Vagina (tissue), 2 donors: ENCODE data around the gene ANOS1. TPM values are rescaled to one million over a fixed set of nuclear protein-coding genes. Genes with fewer than 3 reads are reported as not detected.

Experiments used
- DNase-seq, 2 donors: peaks; one replicate each; pipeline ENCODE4 v3.0.0-alpha.2; 2017; ENCODE audit errors: extremely low spot score in 2 of 2
- H3K27ac ChIP-seq: fragments of 200-600 bp; sonication (generic); one replicate; pipeline ENCODE4 v1.5.1; 2019
- H3K27me3 ChIP-seq: fragments of 200-600 bp; sonication (generic); one replicate; pipeline ENCODE4 v1.5.1; 2019
- H3K36me3 ChIP-seq, 2 donors: fragments of 200-600 bp; sonication (generic); one replicate each; pipeline ENCODE4 v1.5.1; 2017 to 2019
- H3K4me1 ChIP-seq: fragments of 200-600 bp; sonication (generic); one replicate; pipeline ENCODE4 v1.5.1; 2019
- H3K4me3 ChIP-seq, 2 donors: fragments of 200-600 bp; sonication (generic); 1 replicate in 1 of 2; 2 replicates in 1 of 2; pipeline ENCODE4 v1.5.1; 2016 to 2019
- H3K9me3 ChIP-seq: fragments of 200-600 bp; sonication (generic); one replicate; pipeline ENCODE4 v1.5.1; 2019
- POLR2A ChIP-seq, 2 donors: fragments of 450-650 bp; IDR thresholded peaks; one replicate each; pipeline ENCODE4 v1.6.1; 2017; ENCODE audit warnings: antibody characterized with exemption in 2 of 2, mild to moderate bottlenecking in 2 of 2, moderate library complexity in 2 of 2
- POLR2AphosphoS5 ChIP-seq, 2 donors: sonication (generic); formaldehyde crosslinking; IDR thresholded peaks; one replicate each; pipeline ENCODE4 v1.9.0; 2017; ENCODE audit warnings: antibody characterized with exemption in 2 of 2, mild to moderate bottlenecking in 2 of 2, low read depth in 1 of 2; ENCODE audit not compliant: insufficient read depth in 1 of 2
- intact Hi-C: fragments of 100-400 bp; cut with DNase I; formaldehyde crosslinking; loops from one replicate; pipeline ENCODE4 v1.15.1; 2023
- total RNA-seq: library from RNA; depleted of rRNA; stranded (reverse); fragments of >200 nt; gene quantifications from one replicate; pipeline ENCODE4 v1.2.3, GENCODE V29; 2016
- TF ChIP-seq, protein P1 (sequence below), 3 experiments: fragments of 450-650 bp in 2 of 3; fragments of 200-600 bp in 1 of 3; sonication (generic) in 1 of 3; IDR thresholded peaks; one replicate each; pipeline ENCODE4 v1.5.1; 2017 to 2019; ENCODE audit warnings: antibody characterized with exemption in 3 of 3, mild to moderate bottlenecking in 2 of 3, moderate library complexity in 2 of 3

The ANOS1 gene
- total RNA-seq, 1 donor from 2014 or later: 3.2 TPM

DNA sequence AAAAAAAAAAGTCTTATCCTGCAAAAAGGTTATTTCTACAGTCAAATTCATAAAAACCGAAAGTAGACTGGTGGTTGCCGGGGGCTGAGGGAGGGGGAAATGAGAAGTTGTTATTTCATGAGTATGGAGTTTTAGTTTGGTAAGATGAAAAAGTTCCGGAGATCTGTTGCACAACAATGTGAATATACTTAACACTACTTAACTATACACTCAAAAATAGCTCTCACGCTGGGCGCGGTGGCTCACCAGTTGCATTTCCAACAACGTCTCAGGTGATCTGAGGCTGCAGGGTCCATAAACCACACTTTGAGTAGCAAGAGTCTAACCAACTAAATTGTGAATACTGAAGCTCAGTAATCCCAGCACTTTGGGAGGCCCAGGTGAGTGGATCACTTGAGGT lies 52.4 kb downstream of the ANOS1 start:
- no peak for TF ChIP-seq POLR2AphosphoS5 (IDR thresholded peaks at IDR 0.05; ENCODE audit: insufficient read depth in 1 of 2, low read depth in 1 of 2)
- no peaks in the 10 kb centered on the region for H3K4me1 ChIP-seq
- no peaks in the 10 kb centered on the region for H3K9me3 ChIP-seq
- H3K27ac ChIP-seq: no peak overlapping the region
- H3K27me3 ChIP-seq: no peaks in the 10 kb centered on the region
- DNase-seq: no peak
- H3K36me3 ChIP-seq: no peaks in the 10 kb centered on the region
- no peak overlapping the region for H3K4me3 ChIP-seq
- intact Hi-C loops: no loop called here

DNA sequence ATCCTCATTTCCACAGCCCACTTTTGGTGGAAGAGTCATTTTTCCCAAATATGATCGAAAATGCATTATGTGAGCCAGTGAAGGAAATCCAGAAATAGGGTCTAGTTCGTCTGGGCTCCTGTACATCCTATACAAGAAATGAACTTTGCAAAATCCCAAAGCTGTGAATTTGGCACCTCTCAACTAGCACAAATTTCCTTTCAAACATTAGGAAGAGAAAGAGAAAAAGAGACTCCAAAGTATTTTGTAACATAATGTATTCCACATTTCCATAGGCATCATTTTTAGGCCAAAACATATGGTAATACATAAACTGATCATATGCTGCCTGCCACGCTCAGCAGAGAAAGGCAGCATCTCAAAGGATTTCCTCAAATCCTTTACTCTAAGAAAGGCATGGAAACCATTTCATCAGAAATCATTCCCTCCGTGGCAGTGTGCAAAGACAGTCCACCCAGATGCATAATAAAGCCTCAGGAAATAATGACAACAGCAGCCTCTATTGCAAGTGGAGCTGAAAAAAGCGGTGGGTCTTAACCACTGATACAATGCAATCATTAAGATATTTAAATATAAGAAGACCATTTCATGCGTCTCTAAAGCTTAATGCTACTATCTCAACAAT lies 56.8 kb downstream of the ANOS1 start:
- TF ChIP-seq, protein P1, sequence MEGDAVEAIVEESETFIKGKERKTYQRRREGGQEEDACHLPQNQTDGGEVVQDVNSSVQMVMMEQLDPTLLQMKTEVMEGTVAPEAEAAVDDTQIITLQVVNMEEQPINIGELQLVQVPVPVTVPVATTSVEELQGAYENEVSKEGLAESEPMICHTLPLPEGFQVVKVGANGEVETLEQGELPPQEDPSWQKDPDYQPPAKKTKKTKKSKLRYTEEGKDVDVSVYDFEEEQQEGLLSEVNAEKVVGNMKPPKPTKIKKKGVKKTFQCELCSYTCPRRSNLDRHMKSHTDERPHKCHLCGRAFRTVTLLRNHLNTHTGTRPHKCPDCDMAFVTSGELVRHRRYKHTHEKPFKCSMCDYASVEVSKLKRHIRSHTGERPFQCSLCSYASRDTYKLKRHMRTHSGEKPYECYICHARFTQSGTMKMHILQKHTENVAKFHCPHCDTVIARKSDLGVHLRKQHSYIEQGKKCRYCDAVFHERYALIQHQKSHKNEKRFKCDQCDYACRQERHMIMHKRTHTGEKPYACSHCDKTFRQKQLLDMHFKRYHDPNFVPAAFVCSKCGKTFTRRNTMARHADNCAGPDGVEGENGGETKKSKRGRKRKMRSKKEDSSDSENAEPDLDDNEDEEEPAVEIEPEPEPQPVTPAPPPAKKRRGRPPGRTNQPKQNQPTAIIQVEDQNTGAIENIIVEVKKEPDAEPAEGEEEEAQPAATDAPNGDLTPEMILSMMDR (IDR thresholded peaks at IDR 0.05): no peak
- TF ChIP-seq POLR2AphosphoS5 (IDR thresholded peaks at IDR 0.05; ENCODE audit: insufficient read depth in 1 of 2, low read depth in 1 of 2) (no peak), POLR2A (IDR thresholded peaks at IDR 0.05) (no peak)
- no peaks in the 10 kb centered on the region for H3K9me3 ChIP-seq
- no peaks in the 10 kb centered on the region for H3K27me3 ChIP-seq
- no peak for DNase-seq
- intact Hi-C loops: no loop called here
- H3K36me3 ChIP-seq: no peaks in the 10 kb centered on the region
- no peak overlapping the region for H3K4me3 ChIP-seq
- H3K4me1 ChIP-seq: peaks cover 4% of the 10 kb centered on the region
- H3K27ac ChIP-seq: no peak overlapping the region

DNA sequence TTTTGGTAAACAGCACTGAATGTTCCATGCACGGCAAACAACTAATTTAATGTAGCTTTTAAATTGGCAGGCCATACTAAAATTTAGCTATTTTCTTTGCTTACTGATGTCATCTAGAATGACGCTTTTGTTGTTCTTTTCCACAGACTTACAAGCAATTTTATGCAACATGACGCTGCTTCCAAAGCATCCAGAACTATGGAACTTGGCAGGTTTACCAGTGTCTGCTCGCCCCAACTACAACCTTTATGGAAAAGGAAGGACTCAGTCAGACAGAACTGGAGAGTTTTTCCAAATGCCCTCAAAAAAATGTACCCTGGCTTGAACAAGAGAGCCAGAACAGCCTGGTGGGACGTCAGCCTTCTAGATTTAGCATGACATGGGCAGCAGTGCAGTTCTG lies 58.7 kb downstream of the ANOS1 start:
- no peak for TF ChIP-seq POLR2A (IDR thresholded peaks at IDR 0.05)
- TF ChIP-seq, protein P1 (IDR thresholded peaks at IDR 0.05): no peak
- TF ChIP-seq POLR2AphosphoS5 (IDR thresholded peaks at IDR 0.05; ENCODE audit: insufficient read depth in 1 of 2, low read depth in 1 of 2): no peak
- H3K36me3 ChIP-seq: no peaks in the 10 kb centered on the region
- H3K9me3 ChIP-seq: no peaks in the 10 kb centered on the region
- no peak overlapping the region for H3K27ac ChIP-seq
- peaks cover 4% of the 10 kb centered on the region for H3K4me1 ChIP-seq
- intact Hi-C loops: no loop called here
- no peak overlapping the region for H3K4me3 ChIP-seq
- H3K27me3 ChIP-seq: no peaks in the 10 kb centered on the region
- DNase-seq: peak in 1 of 2 donors; percentile 27

DNA sequence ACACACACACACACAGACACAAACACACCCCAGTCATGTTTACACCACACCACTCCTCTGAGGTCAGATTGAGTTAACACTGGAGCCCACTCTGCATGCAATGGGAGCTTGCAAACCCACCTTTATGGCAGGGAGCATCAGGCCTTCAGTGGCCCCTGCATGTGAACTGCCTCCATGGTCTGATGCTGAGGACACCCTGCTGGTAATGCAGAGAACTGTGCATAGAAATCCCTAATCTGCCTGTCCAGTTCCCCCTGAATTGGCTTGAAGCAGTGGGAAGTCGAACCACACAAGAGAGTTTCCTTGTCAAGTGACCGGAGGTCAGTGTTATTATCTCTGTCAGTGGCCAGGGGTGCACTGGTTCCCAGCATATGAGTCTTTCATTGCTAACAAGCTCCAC lies 59.8 kb downstream of the ANOS1 start:
- Histone ChIP-seq H3K4me3 (no peak overlapping the region), H3K27ac (no peak overlapping the region), H3K27me3 (no peaks in the 10 kb centered on the region), H3K9me3 (no peaks in the 10 kb centered on the region), H3K4me1 (peaks cover 4% of the 10 kb centered on the region), H3K36me3 (no peaks in the 10 kb centered on the region)
- TF ChIP-seq POLR2A (IDR thresholded peaks at IDR 0.05): no peak
- TF ChIP-seq, protein P1 (IDR thresholded peaks at IDR 0.05): no peak
- TF ChIP-seq POLR2AphosphoS5 (IDR thresholded peaks at IDR 0.05; ENCODE audit: insufficient read depth in 1 of 2, low read depth in 1 of 2): no peak
- DNase-seq: peak in 1 of 2 donors; percentile 79
- intact Hi-C loops: no loop called here

DNA sequence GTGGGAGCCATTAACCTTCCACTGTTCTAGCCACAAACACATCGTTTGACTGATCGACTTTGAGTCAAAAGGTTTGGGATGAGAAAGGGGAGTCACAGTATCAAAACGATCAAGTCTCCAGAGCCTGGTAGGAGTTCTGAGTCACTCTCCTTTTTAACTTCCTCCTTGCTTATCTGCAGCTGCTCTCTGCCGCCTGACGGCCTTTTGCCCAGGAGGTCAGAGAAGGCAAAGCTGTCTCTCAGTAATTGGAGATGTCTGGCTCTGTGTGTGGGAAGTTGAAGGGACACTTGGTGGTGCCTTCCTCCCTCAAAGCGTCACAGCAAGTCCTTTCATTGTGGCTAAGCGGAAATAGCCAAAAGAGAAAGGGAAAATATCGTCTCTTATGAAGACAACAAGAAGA lies 63.1 kb downstream of the ANOS1 start:
- intact Hi-C loops: no loop called here
- H3K27me3 ChIP-seq: no peaks in the 10 kb centered on the region
- H3K4me3 ChIP-seq: no peak overlapping the region
- peak in 1 of 2 donors; percentile 49 for DNase-seq
- peaks cover 4% of the 10 kb centered on the region for H3K4me1 ChIP-seq
- H3K9me3 ChIP-seq: no peaks in the 10 kb centered on the region
- TF ChIP-seq POLR2A (IDR thresholded peaks at IDR 0.05): no peak
- TF ChIP-seq, protein P1 (IDR thresholded peaks at IDR 0.05): no peak
- no peak for TF ChIP-seq POLR2AphosphoS5 (IDR thresholded peaks at IDR 0.05; ENCODE audit: insufficient read depth in 1 of 2, low read depth in 1 of 2)
- H3K27ac ChIP-seq: no peak overlapping the region
- H3K36me3 ChIP-seq: no peaks in the 10 kb centered on the region
